Activated T-cell treated with anti-CD3 and anti-CD28 coated beads for 1 hour (primary cell): ENCODE measurements around the gene FOXR1.

ENCODE experiments used
- DNase-seq: peaks from one replicate; pipeline ENCODE4 v3.0.0-alpha.2; 2020; ENCODE audit warnings: low read depth

The FOXR1 gene, protein sequence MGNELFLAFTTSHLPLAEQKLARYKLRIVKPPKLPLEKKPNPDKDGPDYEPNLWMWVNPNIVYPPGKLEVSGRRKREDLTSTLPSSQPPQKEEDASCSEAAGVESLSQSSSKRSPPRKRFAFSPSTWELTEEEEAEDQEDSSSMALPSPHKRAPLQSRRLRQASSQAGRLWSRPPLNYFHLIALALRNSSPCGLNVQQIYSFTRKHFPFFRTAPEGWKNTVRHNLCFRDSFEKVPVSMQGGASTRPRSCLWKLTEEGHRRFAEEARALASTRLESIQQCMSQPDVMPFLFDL

GRCh38 chr11:118971646-118972045 is at the start of gene FOXR1:
Gene FOXR1 (plus strand): TSS chr11:118971761. CDS start chr11:118971932, 171 bp downstream.
- DNase-seq = no peak

DNA sequence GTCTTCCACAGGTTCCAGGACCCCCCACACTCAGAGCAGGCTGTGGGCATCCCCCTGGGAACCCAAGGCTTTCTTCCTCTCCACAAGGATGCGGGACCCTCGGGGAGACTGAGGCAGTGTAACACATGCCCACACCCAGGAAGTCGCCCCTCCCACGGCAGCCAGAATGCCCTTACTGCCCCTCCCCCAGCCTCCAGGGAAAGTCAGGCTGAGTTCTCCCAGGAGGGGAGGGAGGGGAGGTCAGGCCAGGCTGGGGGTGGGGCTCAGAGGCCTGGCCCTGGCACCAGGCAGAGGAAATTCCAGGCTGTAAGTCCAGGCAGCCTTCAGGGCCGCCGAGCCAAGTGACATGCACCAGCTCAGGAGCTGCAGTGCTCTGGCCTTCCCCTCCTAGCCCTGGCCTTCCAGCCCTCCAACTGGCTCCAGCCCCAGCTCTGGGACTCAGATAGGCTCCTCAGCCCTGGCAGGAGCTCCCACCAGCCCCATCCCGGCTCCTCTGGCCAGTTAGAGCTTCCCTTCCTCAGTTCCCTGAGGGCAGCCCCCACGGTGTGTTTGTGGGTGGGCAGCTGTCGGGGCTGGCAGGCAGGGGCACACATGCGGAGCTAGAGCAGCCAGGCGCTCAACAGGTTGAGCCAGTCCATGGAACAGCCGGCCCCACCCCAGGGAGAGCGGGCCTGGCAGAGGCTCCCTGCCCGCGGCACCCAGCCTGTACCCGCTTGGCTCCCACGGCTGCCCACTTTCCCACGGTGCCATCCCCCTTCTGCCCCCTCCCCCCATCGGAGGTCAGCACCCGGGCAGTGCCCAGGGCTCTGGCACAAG is 49.4 kb upstream of the FOXR1 start:
- DNase-seq = no peak

DNA sequence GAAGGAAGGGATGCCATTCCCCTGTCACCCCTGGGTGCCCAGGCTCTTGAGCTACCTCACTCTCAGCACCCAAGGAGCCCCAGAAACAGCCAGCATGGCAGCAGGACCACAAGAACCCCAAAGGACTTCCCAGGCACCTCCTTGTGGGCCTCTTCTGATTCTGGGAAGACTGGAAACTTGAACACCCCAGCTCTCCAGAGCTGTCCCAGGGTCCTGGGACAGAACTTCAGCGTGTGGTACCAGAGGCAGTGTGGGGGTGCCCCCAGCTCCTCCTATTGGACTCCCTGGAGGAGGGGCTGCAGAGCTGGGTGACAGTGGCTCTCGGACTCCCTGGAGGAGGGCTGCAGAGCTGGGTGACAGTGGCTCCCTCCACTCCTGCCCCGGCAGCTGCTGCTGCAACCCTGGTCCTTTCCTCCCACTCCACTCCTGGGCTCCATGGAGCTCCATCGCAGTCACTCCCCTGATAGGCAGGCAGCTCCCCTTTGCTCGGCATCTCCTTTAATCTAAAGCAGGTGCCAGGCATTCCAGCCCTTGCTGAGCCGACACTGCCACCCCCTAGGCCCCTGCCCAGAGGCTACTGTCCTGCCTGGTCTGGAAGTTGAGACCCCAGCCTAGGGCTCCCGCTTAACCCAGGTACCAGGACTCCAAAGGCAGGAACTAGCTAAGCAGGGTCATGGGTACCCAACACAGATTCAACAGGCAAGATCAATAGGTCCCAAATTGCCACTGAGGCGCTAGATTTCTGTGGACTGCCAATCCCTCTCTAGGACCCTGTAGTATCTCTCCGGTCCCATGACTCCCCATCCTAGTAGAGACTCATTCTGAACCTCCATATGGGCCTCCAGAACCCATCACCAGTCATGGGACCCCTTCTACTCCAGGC is 48.6 kb upstream of the FOXR1 start:
- DNase-seq = no peak

- DNase-seq = no peak
These were observed 47.6 kb upstream of the FOXR1 start for GRCh38 chr11:118923721-118924587.

GRCh38 chr11:118924591-118925585 is 46.7 kb upstream of the FOXR1 start:
- no peak for DNase-seq

GRCh38 chr11:118927554-118928100 is 43.9 kb upstream of the FOXR1 start:
- no peak for DNase-seq

- DNase-seq = peak; percentile 92
These were observed 43.3 kb upstream of the FOXR1 start for GRCh38 chr11:118928101-118928869.

DNA sequence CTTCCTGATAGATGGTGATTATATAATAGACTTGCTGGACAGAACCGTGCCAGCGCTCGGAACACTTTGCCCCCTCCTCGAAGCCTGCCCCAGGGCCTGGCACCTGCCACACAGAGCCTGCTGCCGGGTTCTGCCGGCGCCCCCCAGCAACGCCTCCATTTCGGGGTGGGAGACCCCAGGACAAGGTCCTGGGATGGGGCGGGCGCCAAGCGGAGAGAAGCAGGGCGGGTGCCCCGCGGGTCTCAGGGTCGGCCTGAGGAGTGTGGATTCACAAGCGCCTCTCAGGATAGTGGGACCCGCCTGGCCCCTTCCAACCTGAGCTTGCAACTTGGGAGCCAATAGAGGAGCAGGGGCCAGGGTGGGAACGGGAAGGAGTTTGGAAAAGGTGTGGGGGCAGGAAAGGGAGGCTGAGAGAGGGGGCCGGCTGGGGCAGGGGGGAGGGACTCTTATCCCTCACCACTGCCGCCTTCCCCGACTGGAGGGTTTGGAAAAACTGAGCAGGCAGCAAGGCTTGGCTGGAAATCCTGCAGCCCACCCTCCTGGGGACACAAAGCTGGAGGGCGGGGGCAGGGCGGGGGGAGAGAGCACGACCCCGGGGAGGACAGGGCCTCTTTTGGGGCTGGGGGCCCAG is 42.6 kb upstream of the FOXR1 start:
- no peak for DNase-seq

DNA sequence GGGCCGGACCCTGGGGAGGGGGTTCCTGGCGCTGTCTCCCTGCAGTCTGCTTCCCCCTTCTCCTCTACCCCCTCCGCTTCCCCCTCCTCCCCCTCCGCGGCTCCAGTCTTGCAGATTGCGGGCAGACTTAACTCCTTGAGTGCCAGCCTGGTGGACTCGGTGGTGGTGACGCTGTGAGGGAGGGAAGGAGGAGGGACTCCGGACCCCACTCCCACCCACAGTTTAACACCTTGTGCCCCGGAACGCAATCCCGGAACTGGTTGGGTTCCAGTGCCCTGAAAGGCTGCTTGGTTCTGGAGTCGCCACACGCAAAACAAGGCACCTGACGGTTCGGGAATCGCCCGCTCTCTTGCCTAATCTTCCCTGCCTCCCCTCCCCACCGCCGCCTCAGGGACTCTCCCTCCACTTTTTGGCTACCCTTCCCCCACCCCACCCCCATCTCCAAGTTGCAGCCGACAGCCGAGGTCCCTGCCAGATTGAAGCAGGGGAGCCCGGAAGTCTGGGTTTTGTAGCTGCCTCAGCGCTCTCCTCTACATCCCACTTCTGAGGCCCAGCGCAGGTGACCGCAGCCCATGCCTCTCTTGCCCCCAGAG is 42.0 kb upstream of the FOXR1 start:
- DNase-seq = peak; percentile 68

DNA sequence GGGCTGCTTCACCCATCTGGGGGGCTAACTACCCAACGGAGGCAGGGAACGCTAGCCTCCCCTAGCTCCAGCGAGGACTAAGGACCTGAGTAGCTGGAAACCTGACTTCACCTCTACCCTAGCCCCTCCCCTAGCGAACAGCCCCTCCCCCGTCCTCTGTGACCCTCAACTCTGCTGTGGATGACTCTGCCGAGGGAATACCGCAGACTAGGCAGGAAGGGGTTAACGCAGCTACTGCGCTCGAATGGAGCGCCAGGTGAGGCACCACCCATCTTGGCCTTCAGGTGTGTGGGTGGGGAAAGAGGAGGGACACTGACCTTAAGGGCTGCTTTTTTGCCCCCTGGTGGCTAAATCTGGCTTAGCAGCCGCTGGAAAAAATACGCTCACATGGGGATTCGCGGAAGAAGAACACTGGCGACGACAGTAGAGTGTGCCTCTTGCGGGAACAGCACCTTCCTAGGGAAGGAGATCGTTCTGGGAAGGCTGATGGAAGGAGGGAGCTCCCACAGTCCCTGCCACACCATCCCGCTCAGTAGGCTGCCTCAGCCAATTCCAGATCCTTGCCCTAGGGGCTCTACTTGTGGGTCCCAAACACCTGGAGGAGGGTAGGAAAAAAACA is 41.4 kb upstream of the FOXR1 start:
- DNase-seq = peak; percentile 83

GRCh38 chr11:118931571-118931970 is 40.0 kb upstream of the FOXR1 start:
- no peak for DNase-seq

DNA sequence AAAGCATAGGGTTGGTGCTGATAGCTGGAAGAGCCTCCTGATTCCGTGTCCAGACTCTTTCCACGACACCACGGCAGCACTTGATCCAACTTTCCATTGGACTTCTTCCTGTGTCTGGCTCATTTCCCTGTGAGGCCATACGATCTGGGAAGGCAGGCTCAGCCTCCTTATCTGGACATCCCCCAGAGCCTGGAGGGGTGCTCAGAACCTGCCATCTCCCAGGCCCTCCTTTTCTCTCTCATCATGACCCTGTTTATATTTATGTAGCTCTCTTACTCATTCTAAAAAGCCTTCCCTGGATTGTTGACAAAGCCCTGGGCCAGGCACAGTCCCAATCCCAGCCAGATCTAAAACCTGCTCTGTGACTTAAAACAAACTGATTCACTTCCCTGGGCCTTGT is 38.1 kb upstream of the FOXR1 start:
- DNase-seq = no peak

- no peak for DNase-seq
These were observed 36.2 kb upstream of the FOXR1 start for GRCh38 chr11:118935376-118935775.

- no peak for DNase-seq
These were observed 32.8 kb upstream of the FOXR1 start for GRCh38 chr11:118938491-118939403.

GRCh38 chr11:118939404-118939915 is 32.1 kb upstream of the FOXR1 start:
- DNase-seq = no peak

- DNase-seq = no peak
These were observed 31.5 kb upstream of the FOXR1 start for GRCh38 chr11:118939953-118940598.
